Adipose tissue (tissue), 3 donors: ENCODE data around the gene TRPM3. TPM values are rescaled to one million over a fixed set of nuclear protein-coding genes. Genes with fewer than 3 reads are reported as not detected.

Source experiments
- H3K27ac ChIP-seq: one replicate; pipeline ENCODE4 v1.5.1; 2013; ENCODE audit warnings: low read depth, low read length
- WGBS, 3 donors: extraction: QIAGEN DNeasy Blood & Tissue Kit; methylation state at CpG; one replicate each; pipeline ENCODE4 v1.1.7; 2013; 5-methylcytosine and 5-hydroxymethylcytosine counted together
- polyA plus RNA-seq, 3 donors: library from polyadenylated mRNA; stranded (reverse); fragments of 200-250 nt; gene quantifications; one replicate each; pipeline ENCODE4 v1.2.3, GENCODE V29; 2013
- donor health status: healthy with polysubstance abuse.
- donor health status: Bipolar disorder and iron deficiency.
- donor health status: healthy.

The TRPM3 gene
- polyA plus RNA-seq, 3 donors, result 0.09 to 0.22 (median 0.10) TPM

GRCh38 chr9:70816891-70817290, 304.5 kb downstream of the TRPM3 start:
- WGBS, 3 donors, result 33 to 60% (median 58%) methylated on average over 2 of the region's 2 CpGs
- H3K27ac ChIP-seq, result no peak overlapping the region

DNA sequence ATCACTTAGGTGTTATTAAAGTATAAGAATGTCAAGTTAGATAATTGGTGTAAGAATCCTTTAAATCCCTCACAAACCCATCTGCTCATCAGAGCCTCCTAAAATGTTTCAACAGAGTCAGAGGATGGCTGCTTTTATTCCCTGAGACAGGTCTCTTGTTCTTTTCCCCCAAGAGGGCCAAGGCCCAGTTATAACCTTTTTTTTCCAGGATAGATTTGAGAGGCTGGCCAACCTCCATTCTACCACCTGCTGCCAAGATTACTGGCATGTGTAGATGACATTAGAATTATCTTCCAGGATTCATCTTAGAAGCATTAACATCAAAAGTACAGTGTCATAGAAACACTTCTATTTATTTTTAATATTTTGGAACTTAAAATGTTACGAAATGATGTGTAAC, 305.1 kb downstream of the TRPM3 start:
- WGBS, 3 donors, result 55 to 91% (median 87%) methylated on average over 1 of the region's 1 CpG

GRCh38 chr9:70814597-70814996, 306.8 kb downstream of the TRPM3 start:
- no peak overlapping the region for H3K27ac ChIP-seq
- WGBS, 3 donors, result 23 to 59% (median 56%) methylated on average over 2 of the region's 2 CpGs

More for the DNA sequence above, 305.1 kb downstream of the TRPM3 start:
- no peak overlapping the region for H3K27ac ChIP-seq

GRCh38 chr9:70813141-70813540, 308.3 kb downstream of the TRPM3 start:
- WGBS, 3 donors, result 89 to 96% (median 95%) methylated on average over 2 of the region's 2 CpGs

GRCh38 chr9:70811638-70812037, 309.8 kb downstream of the TRPM3 start:
- 40 to 87% (median 86%) methylated on average over 1 of the region's 1 CpG for WGBS, 3 donors
- no peak overlapping the region for H3K27ac ChIP-seq

More at GRCh38 chr9:70813141-70813540, 308.3 kb downstream of the TRPM3 start:
- H3K27ac ChIP-seq, result no peak overlapping the region

GRCh38 chr9:70806875-70807274, 314.5 kb downstream of the TRPM3 start:
- 65 to 74% (median 73%) methylated on average over 2 of the region's 2 CpGs for WGBS, 3 donors
- H3K27ac ChIP-seq, result no peak overlapping the region

DNA sequence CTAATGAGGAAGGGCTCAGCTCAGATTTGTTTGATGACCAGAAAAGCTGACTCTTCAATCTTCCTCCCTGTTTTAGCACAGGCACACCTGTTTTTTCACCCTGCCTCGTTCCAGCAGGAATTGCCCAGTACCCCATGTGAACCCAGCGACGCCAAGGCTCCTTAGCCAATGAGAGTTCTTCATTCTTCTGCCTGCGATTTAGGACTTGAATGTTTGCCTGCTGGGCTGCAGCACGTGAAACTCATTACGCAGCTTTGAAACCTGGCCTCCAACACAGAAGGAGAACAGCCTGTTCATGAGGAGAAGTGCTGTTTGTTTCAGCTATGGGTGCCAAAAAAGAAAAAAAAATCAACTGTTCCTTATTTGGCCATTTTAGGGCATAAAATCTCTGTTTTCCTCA, 315.5 kb downstream of the TRPM3 start:
- 54 to 71% (median 71%) methylated on average over 6 of the region's 6 CpGs for WGBS, 3 donors
- no peak overlapping the region for H3K27ac ChIP-seq

- H3K27ac ChIP-seq, result no peak overlapping the region
- 86 to 91% (median 88%) methylated on average over 6 of the region's 6 CpGs for WGBS, 3 donors
These were observed 318.5 kb downstream of the TRPM3 start for GRCh38 chr9:70802758-70803436.

DNA sequence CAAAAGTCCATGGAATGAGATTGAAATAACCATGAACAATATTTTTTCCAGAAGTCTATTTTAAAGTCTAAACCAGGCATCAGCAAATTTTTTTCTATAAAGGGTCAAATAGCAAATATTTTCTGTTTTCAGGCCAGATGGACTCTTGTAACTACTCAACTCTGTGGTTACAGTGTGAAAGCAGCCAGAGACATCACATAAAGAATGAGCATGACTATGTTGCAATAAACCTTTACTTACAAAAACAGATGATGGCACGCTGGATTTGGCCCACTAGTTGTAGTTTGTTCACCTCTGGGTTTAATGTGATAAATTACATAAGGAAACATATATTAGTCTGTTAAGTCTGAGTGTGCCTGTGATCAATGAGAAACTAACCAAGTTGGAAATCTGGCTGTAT, 319.2 kb downstream of the TRPM3 start:
- WGBS, 3 donors, result 0 to 24% (median 0%) methylated on average over 1 of the region's 1 CpG
- no peak overlapping the region for H3K27ac ChIP-seq

GRCh38 chr9:70801181-70801829, 320.1 kb downstream of the TRPM3 start:
- 43 to 64% (median 54%) methylated on average over 4 of the region's 4 CpGs for WGBS, 3 donors
- no peak overlapping the region for H3K27ac ChIP-seq

DNA sequence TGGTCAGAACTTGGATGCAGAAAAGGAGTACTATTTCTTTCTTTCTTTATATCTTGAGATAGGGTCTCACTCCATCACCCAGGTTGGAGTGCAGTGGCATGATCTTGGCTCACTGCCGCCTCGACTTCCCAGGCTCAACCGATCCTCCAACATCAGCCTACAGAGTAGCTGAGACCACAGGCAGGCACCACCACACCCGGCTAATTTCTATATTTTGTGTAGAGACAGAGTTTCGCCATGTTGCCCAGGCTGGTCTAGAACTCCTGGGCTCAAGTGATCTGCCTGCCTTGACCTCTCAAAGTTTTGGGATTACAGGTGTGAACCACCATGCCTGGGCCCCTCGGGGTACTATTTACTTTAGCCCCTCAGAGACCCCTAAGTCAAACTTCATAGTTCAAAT, 323.4 kb downstream of the TRPM3 start:
- 81 to 93% (median 92%) methylated on average over 6 of the region's 6 CpGs for WGBS, 3 donors

DNA sequence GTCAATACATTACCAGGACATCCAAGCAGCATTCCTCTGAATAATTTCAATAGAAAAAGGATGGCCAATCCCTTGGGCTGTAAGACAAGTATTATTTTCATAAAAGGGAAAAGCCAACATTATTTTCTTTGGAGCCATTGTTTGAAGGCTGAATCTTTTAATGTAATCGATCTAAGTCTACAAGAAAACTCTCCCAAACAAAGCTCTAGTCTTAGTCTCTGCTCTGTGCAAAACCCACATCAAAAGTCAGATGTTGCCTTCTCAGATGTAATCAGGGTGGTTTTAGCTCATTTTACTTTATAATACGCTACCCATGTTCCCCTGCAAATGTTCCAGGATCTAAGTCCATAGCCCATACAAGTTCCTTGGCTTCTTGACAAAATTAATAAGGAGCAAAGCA, 325.6 kb downstream of the TRPM3 start:
- WGBS, 3 donors, result 69 to 84% (median 83%) methylated on average over 2 of the region's 2 CpGs
- H3K27ac ChIP-seq, result no peak overlapping the region

More for the DNA sequence above, 323.4 kb downstream of the TRPM3 start:
- no peak overlapping the region for H3K27ac ChIP-seq

DNA sequence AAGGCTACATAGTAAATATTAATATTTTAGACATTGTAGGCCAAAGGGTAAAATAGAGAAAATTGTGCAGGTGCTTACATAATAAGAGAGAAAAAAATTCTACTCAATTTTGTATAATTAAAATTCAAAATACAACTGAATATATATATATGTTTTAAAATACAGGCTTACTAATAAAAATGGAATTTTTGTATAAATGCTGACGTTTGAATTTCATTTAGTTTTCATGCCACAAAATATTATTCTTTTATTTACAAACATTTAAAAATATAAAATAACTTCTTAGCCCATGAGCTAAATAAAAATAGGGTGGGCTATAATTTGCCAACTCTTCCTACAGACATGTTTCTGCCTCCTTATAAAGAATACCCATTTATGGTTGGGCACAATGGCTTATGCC, 328.6 kb downstream of the TRPM3 start:
- WGBS, 3 donors, result 53 to 90% (median 82%) methylated on average over 1 of the region's 1 CpG
- no peak overlapping the region for H3K27ac ChIP-seq

DNA sequence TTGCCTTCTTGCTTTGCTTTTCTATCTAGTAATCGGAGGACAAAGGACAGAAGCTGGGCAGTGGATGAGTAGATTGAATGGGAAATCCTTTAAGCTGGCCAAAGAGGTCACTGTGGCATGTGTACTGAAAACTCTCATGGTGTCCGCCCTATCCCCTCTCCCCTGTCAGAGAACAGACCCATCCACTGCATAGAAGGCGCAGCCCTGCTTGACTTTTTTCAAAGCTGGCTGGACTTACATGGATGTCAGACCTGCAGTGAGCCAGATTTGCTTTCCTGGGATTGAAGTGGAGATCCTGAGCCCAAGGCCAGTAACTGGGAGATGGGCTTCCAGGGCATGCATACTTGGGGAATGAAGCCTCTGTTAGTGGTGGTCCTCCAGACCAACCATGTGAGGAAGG, 329.5 kb downstream of the TRPM3 start:
- no peak overlapping the region for H3K27ac ChIP-seq
- 75 to 88% (median 86%) methylated on average over 3 of the region's 3 CpGs for WGBS, 3 donors

DNA sequence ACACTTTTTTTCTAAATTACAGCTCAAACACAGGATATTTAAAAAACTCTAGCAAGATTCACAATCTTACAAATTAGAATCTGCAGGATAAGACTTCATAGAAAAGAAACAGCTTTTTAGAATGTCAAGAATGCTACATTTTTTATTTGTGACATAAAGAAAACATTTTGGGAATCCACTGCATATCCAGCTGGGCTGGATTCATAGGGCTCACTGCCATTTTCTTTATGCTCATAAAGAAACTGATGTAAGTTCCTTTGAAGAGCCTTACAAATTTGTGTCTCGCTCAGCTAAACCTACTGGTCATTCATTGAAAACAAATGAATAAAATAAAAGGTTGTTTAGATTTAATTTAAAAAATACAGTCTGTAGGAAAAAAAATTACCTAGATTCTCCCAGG, 332.3 kb downstream of the TRPM3 start:
- H3K27ac ChIP-seq, result no peak overlapping the region
- 74 to 79% (median 78%) methylated on average over 1 of the region's 1 CpG for WGBS, 3 donors

- no peak overlapping the region for H3K27ac ChIP-seq
- 44 to 64% (median 61%) methylated on average over 2 of the region's 2 CpGs for WGBS, 3 donors
These were observed 337.0 kb downstream of the TRPM3 start for GRCh38 chr9:70784456-70784855.

- WGBS, 3 donors, result 72 to 79% (median 76%) methylated on average over 3 of the region's 3 CpGs
These were observed 342.9 kb downstream of the TRPM3 start for GRCh38 chr9:70778568-70778967.

DNA sequence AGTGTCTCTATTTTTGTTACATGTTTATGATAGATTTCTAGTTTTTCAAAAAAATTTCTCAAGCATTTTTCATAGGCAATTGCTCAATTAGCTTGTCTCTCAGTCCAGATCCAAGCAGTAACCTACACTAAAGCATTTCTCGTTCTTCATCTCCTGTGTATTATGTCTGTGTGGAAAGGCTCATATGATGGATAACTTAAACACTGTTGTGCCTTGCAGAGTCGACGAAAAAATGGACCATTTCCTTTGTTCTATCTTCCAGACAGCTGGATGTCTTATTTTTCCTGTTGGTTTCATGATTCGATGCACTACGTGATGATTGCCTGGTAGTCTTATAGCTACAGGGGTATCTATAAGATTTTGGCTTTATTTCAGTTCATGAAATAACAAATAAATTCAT, 347.8 kb downstream of the TRPM3 start:
- WGBS, 3 donors, result 72 to 87% (median 79%) methylated on average over 5 of the region's 5 CpGs
- H3K27ac ChIP-seq, result no peak overlapping the region

More at GRCh38 chr9:70778568-70778967, 342.9 kb downstream of the TRPM3 start:
- H3K27ac ChIP-seq, result no peak overlapping the region

DNA sequence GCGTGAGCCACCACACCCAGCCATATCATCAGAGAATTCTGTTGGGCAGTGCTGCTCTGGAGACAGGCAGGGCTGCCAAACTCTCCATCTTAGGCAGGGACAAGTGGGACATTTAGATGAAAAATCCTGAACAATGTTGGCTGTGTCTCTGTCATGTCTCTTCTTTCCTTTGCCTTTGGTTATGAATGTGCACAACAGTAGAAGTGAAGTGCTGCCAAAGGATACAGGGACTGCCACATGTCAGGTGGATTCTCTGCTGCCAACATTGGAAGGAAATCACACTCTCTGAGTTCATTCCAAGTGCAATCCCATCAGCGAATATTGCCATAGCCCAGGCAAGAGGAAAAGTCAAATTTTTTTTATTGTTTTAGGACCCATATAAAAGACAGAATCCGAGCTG, 348.8 kb downstream of the TRPM3 start:
- 54 to 80% (median 73%) methylated on average over 3 of the region's 3 CpGs for WGBS, 3 donors
- no peak overlapping the region for H3K27ac ChIP-seq

DNA sequence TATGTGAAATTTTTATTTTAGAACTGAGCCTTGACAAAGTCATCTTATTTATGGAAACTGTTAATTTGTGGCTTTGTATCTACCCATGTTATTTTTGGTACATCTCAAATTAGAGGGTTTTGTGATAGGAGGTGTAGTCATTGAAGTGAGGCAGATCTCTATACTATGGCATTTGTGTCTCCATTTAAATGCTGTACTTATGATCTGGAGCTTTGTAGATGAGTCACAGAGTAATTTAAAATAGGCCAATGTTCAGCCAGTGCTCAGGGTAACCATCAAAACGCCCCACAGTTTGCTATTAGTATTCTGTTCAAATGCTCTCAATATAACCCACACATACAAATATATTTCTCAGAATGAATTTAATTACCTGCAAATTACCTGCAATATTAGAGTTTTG, 355.5 kb downstream of the TRPM3 start:
- no peak overlapping the region for H3K27ac ChIP-seq
- WGBS, 3 donors, result 63 to 82% (median 78%) methylated on average over 1 of the region's 1 CpG
